ENCODE results near the gene TGFBR2.

- no peak for TF ChIP-seq REST (IDR thresholded peaks at IDR 0.05; ENCODE audit: insufficient read depth in 1 of 2, low read depth in 2 of 2, low read length in 2 of 2)
- TF ChIP-seq TAF1 (IDR thresholded peaks at IDR 0.05; ENCODE audit: borderline replicate concordance, insufficient read depth, low read length), result no peak
These were observed 50.3 kb downstream of the TGFBR2 start for GRCh38 chr3:30656624-30657141.

Measured in PFSK-1 (cell line).